ENCODE data around the gene SMARCA1.

Gene SMARCA1

DNA sequence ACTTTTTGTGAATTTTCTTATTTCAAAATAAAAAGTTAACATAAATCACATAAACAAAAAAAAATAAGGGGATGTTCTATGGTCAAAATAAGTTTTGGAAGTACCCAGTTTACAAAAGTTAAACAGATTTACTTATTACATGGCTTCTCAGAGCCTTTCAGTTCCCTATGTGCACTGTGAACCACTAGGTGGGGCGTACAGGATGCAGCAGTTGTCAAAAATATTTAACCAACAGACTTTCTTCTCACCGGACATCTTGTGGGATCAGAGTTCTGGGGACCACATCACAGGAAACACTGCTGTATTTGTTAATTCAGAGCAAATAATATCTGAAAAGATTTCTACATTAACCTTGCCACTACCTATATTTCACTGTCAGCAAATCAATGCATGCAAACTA lies 74.1 kb downstream of the SMARCA1 start:
- TF ChIP-seq, protein P1, sequence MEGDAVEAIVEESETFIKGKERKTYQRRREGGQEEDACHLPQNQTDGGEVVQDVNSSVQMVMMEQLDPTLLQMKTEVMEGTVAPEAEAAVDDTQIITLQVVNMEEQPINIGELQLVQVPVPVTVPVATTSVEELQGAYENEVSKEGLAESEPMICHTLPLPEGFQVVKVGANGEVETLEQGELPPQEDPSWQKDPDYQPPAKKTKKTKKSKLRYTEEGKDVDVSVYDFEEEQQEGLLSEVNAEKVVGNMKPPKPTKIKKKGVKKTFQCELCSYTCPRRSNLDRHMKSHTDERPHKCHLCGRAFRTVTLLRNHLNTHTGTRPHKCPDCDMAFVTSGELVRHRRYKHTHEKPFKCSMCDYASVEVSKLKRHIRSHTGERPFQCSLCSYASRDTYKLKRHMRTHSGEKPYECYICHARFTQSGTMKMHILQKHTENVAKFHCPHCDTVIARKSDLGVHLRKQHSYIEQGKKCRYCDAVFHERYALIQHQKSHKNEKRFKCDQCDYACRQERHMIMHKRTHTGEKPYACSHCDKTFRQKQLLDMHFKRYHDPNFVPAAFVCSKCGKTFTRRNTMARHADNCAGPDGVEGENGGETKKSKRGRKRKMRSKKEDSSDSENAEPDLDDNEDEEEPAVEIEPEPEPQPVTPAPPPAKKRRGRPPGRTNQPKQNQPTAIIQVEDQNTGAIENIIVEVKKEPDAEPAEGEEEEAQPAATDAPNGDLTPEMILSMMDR (IDR thresholded peaks at IDR 0.05) = no peak
- intact Hi-C loops (cut with DNase I; ENCODE audit: low total_unique reads) = no loop called here
- no peak for DNase-seq

GRCh38 chrX:129445436-129445835 lies 77.9 kb downstream of the SMARCA1 start:
- no peaks in the 10 kb centered on the region for H3K9me3 ChIP-seq
- TF ChIP-seq, protein P1 (IDR thresholded peaks at IDR 0.05) = no peak
- H3K36me3 ChIP-seq = peaks cover 0 to 5% (median 0%) of the 10 kb centered on the region in 3 donors
- no peak for DNase-seq
- H3K27ac ChIP-seq = no peak overlapping the region
- H3K4me1 ChIP-seq = no peaks in the 10 kb centered on the region
- H3K4me3 ChIP-seq = no peak overlapping the region
- intact Hi-C loops (cut with DNase I; ENCODE audit: low total_unique reads) = no loop called here
- no peaks in the 10 kb centered on the region for H3K27me3 ChIP-seq

More for the DNA sequence above, 74.1 kb downstream of the SMARCA1 start:
- Histone ChIP-seq H3K27me3 (no peaks in the 10 kb centered on the region), H3K36me3 (peaks cover 0 to 5% (median 0%) of the 10 kb centered on the region in 3 donors), H3K4me1 (no peaks in the 10 kb centered on the region), H3K9me3 (no peaks in the 10 kb centered on the region), H3K4me3 (no peak overlapping the region), H3K27ac (no peak overlapping the region)

- DNase-seq = no peak
- Histone ChIP-seq H3K36me3 (peaks cover 0 to 12% (median 0%) of the 10 kb centered on the region in 3 donors), H3K4me3 (no peak overlapping the region), H3K27me3 (no peaks in the 10 kb centered on the region), H3K9me3 (no peaks in the 10 kb centered on the region), H3K27ac (no peak overlapping the region), H3K4me1 (no peaks in the 10 kb centered on the region)
- intact Hi-C loops (cut with DNase I; ENCODE audit: low total_unique reads) = no loop called here
- TF ChIP-seq, protein P1 (IDR thresholded peaks at IDR 0.05) = no peak
Observed at GRCh38 chrX:129433945-129434344, 89.3 kb downstream of the SMARCA1 start.

- intact Hi-C loops (cut with DNase I; ENCODE audit: low total_unique reads) = no loop called here
- Histone ChIP-seq H3K36me3 (peaks cover 0 to 14% (median under 1%) of the 10 kb centered on the region in 3 donors), H3K4me3 (no peak overlapping the region), H3K4me1 (no peaks in the 10 kb centered on the region), H3K9me3 (no peaks in the 10 kb centered on the region), H3K27me3 (no peaks in the 10 kb centered on the region), H3K27ac (no peak overlapping the region)
- DNase-seq = no peak
- TF ChIP-seq, protein P1 (IDR thresholded peaks at IDR 0.05) = no peak
Observed at GRCh38 chrX:129433461-129433860, 89.8 kb downstream of the SMARCA1 start.

- Histone ChIP-seq H3K4me1 (no peaks in the 10 kb centered on the region), H3K27me3 (no peaks in the 10 kb centered on the region), H3K9me3 (peaks cover 0 to 17% (median 0%) of the 10 kb centered on the region in 3 donors), H3K36me3 (peaks cover 9 to 27% (median 13%) of the 10 kb centered on the region in 3 donors), H3K27ac (no peak overlapping the region), H3K4me3 (no peak overlapping the region)
- TF ChIP-seq, protein P1 (IDR thresholded peaks at IDR 0.05) = no peak
- intact Hi-C loops (cut with DNase I; ENCODE audit: low total_unique reads) = no loop called here
- DNase-seq = no peak
Observed at GRCh38 chrX:129427267-129427666, 96.0 kb downstream of the SMARCA1 start.

- Histone ChIP-seq H3K36me3 (peaks cover 9 to 16% (median 10%) of the 10 kb centered on the region in 3 donors), H3K27ac (no peak overlapping the region), H3K27me3 (no peaks in the 10 kb centered on the region), H3K9me3 (peaks cover 0 to 17% (median 11%) of the 10 kb centered on the region in 3 donors), H3K4me1 (no peaks in the 10 kb centered on the region), H3K4me3 (no peak overlapping the region)
- intact Hi-C loops (cut with DNase I; ENCODE audit: low total_unique reads) = no loop called here
- no peak for DNase-seq
- TF ChIP-seq, protein P1 (IDR thresholded peaks at IDR 0.05) = no peak
Observed at GRCh38 chrX:129423191-129423590, 100.1 kb downstream of the SMARCA1 start.
